GM18498 (cell line): ENCODE results near the gene PLCB4.

Experiments used
- ATAC-seq: cut with Tn5 transposase; IDR thresholded peaks from one replicate; pipeline ENCODE4 v1.9.1; 2021; ENCODE audit warnings: mild to moderate bottlenecking, moderate library complexity; ENCODE audit not compliant: unreplicated experiment

PLCB4 gene

DNA sequence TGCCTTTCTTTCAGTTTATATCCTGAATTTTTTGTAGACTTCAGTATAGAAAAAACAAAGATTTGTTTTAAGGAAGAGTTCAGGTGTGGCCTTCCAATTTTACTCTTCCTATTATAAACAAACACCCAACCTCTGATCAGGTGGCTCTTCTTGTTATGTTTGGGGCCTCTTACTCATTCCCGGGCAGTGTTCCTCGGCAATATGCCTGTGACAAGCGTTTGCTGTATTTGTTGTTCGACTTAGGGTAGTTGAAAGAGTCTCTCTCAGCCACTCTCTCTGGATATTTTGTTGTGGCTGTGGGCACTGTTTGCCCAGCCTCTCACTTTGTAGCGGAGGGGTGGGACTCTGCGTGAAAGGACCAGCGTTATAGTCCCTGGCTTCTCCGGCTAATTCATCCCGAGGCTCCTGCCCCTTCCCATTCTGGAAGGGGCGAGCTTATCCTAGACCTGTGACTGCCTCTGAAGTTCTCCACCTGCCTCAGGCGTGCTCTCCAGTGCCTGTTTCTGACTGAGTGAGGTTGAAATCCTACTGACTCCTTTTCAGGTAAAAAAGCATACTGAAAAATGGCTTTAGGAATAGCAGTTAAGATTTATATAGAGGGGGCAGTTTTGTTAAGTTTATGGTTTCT, 97.4 kb downstream of the PLCB4 start:
- ATAC-seq = no peak

- ATAC-seq = no peak
These were observed 100.5 kb downstream of the PLCB4 start for GRCh38 chr20:9169409-9169808.

DNA sequence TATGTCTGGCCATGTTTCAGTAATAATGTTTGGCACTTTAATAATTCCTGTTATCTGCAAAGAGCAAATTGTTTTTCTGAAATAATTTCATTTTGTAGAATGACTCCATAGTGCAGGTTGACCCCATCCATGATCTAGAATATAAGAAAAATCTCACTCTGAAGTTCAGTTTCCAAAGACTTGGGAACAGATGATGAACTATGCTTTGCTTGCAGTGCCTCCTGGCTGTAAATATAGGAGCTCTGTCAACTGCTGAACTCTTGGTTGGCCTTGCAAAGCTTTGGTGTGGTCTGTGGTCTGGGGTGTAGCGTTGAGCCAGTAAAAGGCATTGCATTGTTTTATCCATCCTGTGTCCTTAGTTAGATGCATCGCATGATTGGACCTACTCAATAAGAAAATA, 104.0 kb downstream of the PLCB4 start:
- no peak for ATAC-seq

DNA sequence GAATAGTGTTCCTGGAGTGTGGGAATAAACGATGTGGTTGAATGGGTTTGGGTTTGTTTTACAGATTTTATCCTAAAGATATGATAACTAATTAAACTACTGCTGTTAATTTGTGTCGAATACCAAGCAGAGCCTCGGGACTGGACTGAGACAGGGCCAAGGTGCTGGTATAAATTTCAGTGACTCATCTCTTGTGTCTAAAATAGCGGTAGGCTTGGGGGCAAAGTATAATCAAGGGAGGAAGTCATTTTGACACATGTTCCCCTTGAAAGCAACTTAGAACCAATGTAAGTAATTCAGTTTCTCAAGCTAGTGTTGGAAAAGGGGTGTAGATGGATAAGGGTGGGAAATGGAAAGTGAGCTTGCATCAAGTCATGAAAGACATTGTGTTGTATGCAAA, 108.4 kb downstream of the PLCB4 start:
- ATAC-seq = no peak

DNA sequence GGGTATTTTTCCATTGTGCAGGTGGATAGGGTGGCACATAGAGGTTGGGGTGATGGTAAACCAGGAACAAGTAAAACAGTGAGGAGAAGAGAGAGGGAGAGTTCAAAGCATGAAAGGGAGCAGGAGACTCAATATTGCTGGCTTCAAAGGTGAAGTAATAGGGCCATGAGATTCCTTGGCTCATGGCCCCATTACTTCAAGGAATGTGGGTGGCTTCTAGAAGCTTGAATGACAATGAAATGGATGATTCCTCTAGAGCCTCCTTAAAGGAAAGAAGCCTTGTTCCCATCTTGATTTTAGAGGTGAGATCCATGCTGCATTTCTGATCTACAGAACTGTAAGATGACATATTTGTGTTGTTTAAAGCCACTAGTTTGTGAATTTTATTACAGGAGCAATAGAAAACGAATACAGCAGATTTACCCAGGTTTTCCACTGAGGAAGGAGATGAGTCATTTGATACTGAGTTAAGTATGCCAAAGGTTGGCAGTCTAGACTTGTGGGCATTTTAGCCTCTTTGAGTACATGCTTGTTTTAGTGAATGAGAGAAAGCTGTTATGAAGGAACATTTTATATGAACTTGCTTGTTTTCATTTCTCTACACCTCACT, 110.4 kb downstream of the PLCB4 start:
- no peak for ATAC-seq

GRCh38 chr20:9179867-9180266, 111.0 kb downstream of the PLCB4 start:
- ATAC-seq = no peak

- ATAC-seq = no peak
These were observed 111.8 kb downstream of the PLCB4 start for GRCh38 chr20:9180481-9181257.

DNA sequence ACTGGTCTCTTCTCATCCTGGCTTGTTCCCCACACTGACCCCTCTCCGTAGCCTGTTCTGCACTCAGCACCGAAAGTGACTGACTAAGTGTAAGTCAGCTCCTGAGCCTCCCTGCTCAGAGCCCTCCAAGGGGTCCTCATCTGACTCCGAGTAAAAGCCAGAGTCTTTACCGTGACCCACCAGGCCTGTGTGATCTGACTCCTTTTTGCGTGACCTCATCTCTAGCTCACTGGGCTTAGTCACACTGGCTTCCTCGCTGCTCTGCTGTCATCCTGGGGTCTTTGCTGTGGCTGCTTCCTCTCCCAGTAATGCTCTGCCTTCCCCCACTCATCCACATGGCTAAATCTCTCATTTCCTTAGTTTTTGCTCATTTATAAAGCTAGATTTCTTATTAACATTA, 116.6 kb downstream of the PLCB4 start:
- ATAC-seq = no peak

DNA sequence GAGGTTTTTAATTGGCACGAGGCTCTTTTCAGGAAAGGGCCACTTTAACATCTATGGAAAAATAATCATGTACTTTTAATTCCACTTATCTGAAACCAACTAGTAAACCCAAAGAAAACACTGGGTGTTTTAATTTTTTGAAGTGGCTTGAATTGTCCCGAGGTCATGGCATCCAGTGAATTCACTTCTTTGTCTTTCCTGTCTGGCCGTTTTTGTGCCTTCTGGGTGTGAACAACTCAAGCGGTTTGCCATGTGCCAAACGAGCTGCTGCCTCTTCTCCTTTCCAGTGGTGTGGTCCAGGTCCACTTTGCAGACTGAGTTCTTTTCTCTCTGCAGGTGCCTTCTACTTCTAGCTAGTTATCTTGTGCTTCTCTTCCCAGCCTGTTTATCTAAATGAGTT, 117.5 kb downstream of the PLCB4 start:
- ATAC-seq = no peak

- no peak for ATAC-seq
These were observed 126.1 kb downstream of the PLCB4 start for GRCh38 chr20:9195031-9195430.

DNA sequence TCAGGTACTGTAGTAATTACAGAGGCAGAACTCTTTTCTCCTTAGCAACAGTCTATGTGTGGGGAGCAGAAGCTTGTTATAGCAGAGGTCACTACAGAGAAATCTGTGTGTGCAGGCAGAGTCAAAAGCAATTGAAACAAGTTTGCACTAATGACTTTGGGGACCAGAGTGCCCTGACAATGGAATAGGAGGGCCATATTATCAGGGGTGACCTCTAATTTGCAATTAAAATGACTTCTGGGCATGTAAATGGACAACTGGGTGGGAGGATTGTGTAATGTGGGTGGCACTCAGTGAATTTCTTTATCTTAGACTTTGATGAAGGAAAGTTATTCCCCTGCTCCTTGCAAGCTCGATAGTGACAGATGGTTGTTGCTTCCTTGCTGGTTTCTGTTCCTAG, 127.2 kb downstream of the PLCB4 start:
- ATAC-seq = no peak

DNA sequence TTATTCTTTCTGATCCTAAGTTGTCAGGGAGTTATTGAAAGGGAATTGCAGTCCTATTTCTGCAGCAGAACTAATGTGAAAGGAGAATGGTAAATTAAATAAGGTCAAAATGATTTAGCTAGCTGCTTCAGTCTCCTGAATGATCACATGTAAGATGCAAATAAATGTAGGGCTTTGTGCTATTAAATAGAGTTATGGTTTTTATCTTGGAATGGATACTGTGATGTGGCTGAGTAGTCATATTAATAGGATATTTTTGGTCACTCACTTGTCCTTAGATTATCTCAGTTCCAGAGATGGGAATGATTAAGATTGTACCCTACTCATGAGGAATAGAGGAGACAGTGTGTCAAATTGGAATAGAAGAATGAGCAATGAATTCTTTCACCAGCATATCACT, 129.6 kb downstream of the PLCB4 start:
- no peak for ATAC-seq

DNA sequence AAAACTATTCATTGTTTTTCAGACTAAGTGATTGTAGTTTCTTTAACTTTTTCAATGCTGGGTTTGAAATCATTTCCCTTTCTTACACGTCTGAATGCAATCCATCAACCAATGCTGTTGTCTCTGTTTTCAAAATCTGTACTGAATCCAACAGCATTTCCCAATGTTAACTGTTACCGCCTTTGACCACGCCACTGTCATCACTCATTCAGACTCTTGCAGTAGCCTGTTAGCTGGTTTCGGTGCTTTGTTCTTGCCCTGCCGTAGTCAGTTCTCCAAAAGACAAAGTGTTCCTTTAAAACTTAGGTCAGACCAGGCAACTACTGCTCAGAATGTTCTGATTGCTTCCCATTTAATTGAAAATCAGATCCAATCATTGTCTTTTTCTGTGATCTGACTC, 131.3 kb downstream of the PLCB4 start:
- no peak for ATAC-seq

DNA sequence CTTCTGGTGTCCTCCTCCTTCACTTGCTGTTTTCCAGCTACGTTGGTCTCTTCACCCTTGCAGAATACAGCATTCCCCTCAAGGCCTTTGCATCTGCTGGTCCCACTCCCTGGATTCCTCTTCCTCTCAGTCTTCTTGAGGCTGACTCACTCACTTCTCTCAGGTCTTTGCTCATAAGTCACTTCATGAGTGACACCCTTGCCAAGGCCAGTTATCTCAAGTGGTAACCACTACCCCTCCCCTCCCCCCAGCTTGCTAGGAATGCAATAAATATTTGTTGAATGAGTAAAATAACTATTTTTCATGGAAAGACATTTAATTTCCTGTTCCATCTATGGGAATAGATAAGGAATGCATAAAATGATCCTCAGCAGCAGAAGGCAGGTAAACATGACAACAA, 131.7 kb downstream of the PLCB4 start:
- ATAC-seq = no peak

GRCh38 chr20:9202420-9203080, 133.7 kb downstream of the PLCB4 start:
- no peak for ATAC-seq

DNA sequence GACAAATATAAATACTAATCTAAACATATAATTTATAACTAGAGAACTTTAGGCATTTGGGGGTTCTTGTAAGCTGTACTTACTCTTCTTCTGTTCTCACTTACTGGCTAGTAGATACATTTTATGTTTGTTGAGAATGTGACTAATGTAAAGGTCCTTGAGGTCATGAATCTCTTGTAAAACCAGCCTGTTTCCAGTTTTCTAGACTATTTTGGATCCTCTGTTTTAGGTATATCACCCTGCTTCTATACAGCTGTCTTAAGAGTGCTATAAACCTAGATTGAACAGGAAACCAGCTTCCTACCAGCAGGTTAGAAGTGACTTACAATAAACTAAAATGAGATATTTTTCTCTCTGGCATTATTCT, 134.2 kb downstream of the PLCB4 start:
- ATAC-seq = no peak

DNA sequence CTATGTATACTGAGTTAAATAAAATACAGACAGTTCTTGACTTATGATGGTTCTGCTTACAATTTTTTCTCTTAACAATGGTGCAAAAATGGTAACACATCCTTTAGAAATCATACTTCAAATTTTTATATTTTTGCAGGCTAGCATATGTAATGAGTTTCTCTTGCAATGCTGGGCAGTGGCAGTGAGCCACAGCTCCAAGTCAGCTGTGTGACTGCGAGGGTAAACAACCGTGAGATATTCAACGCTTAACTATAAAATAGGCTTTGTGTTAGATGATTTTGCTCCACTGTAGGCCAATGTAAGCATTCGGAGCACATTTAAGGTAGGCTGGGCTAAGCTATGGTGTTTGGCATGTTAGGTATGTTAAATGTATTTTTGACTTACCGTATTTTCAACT, 136.1 kb downstream of the PLCB4 start:
- ATAC-seq = no peak

GRCh38 chr20:9206486-9206885, 137.6 kb downstream of the PLCB4 start:
- no peak for ATAC-seq

DNA sequence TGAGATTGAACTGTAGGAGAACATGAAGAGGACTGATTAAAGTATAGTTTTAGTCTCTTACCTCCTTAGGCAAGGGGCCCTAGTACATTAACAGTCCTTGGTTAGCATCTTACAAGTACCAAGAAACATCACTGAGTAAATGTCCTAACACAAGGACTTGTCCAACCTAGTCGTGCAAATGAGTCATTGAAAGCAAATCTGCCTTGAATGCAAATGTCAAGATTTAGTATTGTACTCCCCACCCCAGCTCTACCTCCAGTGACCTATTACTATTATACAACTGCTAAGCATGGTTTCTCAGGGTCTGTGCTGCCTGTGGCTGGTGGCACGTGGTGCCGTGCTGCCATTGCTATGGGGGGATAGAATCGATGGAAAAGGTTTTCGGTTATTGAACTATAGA, 138.4 kb downstream of the PLCB4 start:
- no peak for ATAC-seq

DNA sequence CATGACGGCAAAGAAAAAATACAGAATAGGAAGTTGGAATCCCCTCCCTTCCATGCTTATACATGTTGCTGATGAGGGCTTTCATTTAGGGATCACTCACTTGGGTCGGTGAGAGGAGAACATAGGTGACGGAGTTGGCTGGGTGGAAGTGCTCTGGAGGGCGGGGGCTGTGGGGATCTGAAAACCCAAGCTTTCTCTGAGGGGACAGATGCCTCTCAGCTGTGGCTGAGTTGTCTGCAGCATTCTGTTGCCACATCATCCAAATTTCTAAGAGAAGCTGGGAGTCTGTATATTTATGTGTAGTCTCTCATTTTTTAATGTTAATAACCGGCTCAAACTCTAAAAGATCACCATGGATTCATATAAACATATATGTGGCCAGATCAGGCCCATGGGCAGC, 141.5 kb downstream of the PLCB4 start:
- ATAC-seq = no peak

GRCh38 chr20:9211016-9211760, 142.3 kb downstream of the PLCB4 start:
- no peak for ATAC-seq
